BE2C (cell line): ENCODE results near the gene PIP5K1B.

Experiments
- DNase-seq: peaks from one replicate; pipeline ENCODE4 v3.0.0-alpha.2; 2020
- H3K27me3 ChIP-seq: fragments of 250-450 bp; sonication (Bioruptor Pico); 2 replicates; pipeline ENCODE4 v1.5.1; 2020; ENCODE audit warnings: mild to moderate bottlenecking
- H3K36me3 ChIP-seq: fragments of 250-450 bp; sonication (Bioruptor Pico); 2 replicates; pipeline ENCODE4 v1.5.1; 2020; ENCODE audit warnings: mild to moderate bottlenecking
- H3K4me1 ChIP-seq: fragments of 250-450 bp; sonication (Bioruptor Pico); 2 replicates; pipeline ENCODE4 v1.5.1; 2020
- H3K4me3 ChIP-seq: 2 replicates; pipeline ENCODE4 v1.5.1; 2011; ENCODE audit warnings: low read depth, low read length
- H3K9me3 ChIP-seq: fragments of 250-450 bp; sonication (Bioruptor Pico); 2 replicates; pipeline ENCODE4 v1.5.1; 2020
- TF ChIP-seq, protein P1 (sequence below): IDR thresholded peaks from 2 replicates; pipeline ENCODE4 v1.5.1; 2012; ENCODE audit warnings: mild to moderate bottlenecking, low read depth, low read length

The PIP5K1B gene

DNA sequence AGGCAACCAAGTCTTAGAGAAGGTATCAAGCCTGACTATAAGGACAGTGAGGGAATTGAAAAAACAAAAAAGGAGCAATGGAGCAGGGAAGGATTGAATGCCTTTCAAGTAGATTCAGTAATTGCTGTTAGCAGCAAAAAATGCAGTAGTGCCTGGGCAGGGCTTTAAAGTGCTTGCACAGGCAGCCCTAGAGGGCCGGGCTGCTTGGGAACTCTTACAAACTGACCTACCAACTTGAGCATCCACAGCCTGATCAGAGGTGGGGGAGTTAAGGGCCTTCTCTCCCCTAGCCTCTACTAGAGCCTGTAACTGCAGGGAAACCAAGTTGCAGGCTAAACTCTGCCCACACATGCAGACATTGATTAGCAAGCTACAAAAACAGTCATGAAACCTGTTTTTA lies 349.9 kb downstream of the PIP5K1B start:
- DNase-seq = no peak
- Histone ChIP-seq H3K27me3 (no peaks in the 10 kb centered on the region), H3K4me1 (no peaks in the 10 kb centered on the region), H3K9me3 (no peaks in the 10 kb centered on the region), H3K4me3 (no peak overlapping the region), H3K36me3 (peaks cover 5% of the 10 kb centered on the region)
- TF ChIP-seq, protein P1, sequence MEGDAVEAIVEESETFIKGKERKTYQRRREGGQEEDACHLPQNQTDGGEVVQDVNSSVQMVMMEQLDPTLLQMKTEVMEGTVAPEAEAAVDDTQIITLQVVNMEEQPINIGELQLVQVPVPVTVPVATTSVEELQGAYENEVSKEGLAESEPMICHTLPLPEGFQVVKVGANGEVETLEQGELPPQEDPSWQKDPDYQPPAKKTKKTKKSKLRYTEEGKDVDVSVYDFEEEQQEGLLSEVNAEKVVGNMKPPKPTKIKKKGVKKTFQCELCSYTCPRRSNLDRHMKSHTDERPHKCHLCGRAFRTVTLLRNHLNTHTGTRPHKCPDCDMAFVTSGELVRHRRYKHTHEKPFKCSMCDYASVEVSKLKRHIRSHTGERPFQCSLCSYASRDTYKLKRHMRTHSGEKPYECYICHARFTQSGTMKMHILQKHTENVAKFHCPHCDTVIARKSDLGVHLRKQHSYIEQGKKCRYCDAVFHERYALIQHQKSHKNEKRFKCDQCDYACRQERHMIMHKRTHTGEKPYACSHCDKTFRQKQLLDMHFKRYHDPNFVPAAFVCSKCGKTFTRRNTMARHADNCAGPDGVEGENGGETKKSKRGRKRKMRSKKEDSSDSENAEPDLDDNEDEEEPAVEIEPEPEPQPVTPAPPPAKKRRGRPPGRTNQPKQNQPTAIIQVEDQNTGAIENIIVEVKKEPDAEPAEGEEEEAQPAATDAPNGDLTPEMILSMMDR = no peak

GRCh38 chr9:69056191-69056815 lies 351.3 kb downstream of the PIP5K1B start:
- TF ChIP-seq, protein P1 = no peak
- Histone ChIP-seq H3K9me3 (no peaks in the 10 kb centered on the region), H3K4me3 (no peak overlapping the region), H3K27me3 (no peaks in the 10 kb centered on the region), H3K4me1 (no peaks in the 10 kb centered on the region), H3K36me3 (peaks cover 5% of the 10 kb centered on the region)
- no peak for DNase-seq

GRCh38 chr9:69058101-69058500 lies 353.1 kb downstream of the PIP5K1B start:
- H3K4me3 ChIP-seq = no peak overlapping the region
- no peak for DNase-seq
- TF ChIP-seq, protein P1 = no peak
- no peaks in the 10 kb centered on the region for H3K4me1 ChIP-seq
- no peaks in the 10 kb centered on the region for H3K27me3 ChIP-seq
- H3K36me3 ChIP-seq = peaks cover 5% of the 10 kb centered on the region
- H3K9me3 ChIP-seq = no peaks in the 10 kb centered on the region
